HG02610 (cell line): ENCODE data around the gene HSD17B10.
"Not testable (repeated sequence)": the region's sequence is repeated elsewhere in the genome, so short reads cannot be mapped to it uniquely, and the experiment has no call there.

ENCODE experiments used
- ATAC-seq: cut with Tn5 transposase; IDR thresholded peaks from one replicate; pipeline ENCODE4 v1.9.1; 2021; ENCODE audit warnings: mild to moderate bottlenecking, moderate library complexity; ENCODE audit not compliant: unreplicated experiment

Gene HSD17B10

DNA sequence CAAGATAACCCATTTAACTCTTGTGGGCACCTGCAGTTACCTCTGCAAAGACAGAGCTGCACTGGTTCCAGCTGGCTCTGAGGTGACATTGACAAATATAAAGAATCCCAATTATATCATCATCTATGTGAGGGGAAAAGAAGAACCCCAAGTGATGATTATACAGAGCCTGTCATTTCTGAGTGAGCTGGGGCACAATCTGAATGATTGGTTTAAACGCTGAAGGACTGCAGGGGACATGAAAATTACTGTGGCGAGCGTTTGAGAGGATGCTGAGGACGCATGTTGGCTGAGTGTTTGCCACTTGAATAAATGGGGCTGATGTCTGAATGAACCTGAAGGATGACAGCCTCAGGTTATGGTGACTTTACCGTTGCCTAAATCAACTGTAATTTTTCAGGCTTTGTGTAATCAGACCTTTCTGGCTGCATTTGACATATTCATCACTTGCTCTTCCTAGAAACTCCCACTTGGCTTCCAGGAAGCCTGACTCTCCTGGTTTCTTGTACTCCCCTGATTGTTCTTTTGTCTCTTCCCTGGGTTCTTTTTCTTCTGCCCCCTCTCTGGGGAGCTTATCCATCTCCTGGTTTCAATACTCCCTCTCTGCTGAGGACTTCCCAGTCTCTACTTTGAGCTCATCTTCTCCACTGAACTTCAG lies 4.1 kb upstream of the HSD17B10 start:
- no peak for ATAC-seq

DNA sequence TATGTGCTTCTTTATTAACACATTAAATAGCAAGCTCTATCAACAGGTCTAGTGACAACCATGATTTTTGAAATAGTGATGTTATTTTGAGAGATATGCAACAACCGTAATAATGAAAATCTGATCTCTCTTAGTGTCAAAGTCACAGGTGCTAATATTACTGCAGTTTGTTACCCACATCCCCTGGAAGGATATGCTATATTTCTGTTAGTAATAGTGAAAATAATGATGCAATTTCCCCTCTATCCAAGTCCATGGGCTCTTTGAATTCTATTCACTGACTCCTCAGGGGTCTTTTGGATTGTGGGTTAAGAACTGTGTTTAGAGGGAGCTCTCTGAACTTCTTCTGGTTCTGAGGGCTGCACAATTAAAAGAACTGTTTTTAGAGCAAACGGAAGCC lies 3.0 kb upstream of the HSD17B10 start:
- no peak for ATAC-seq

DNA sequence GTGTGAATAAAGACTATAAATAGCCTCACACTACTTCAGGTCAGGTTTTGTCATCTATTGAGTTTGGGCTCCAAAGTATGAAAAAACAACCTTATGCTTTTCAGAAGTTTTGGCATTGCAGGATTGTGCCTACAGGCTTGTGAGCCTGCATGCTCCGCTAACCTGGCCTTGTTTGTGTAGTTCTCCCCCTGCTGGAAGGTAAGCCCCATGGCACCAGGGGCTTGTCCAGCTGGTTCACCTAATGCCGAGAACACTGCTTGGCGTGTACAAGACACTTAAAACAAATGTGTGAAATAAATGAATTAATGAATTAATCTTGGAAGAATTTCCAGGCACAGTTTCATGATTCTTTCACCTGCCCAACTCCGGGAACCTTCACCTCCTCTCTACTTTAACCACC lies 1.8 kb upstream of the HSD17B10 start:
- ATAC-seq: peak; percentile 71

DNA sequence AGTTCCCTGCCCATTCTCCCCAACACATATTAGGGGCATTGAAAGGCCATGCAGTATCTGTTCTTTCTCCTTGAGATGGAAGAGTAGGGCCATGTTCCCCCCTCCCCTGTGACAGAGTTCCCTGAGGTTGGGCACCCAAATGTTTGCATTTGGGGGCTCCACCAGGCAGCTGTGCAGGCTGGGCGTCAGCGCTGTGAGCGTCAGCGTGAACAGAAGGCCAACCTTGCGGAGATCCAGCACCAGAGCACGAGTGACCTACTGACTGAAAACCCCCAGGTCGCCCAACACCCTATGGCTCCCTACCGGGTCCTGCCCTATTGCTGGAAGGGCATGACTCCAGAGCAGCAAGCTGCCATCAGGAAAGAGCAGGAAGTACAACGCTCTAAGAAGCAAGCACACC lies 3.9 kb downstream of the HSD17B10 start:
- no peak for ATAC-seq

DNA sequence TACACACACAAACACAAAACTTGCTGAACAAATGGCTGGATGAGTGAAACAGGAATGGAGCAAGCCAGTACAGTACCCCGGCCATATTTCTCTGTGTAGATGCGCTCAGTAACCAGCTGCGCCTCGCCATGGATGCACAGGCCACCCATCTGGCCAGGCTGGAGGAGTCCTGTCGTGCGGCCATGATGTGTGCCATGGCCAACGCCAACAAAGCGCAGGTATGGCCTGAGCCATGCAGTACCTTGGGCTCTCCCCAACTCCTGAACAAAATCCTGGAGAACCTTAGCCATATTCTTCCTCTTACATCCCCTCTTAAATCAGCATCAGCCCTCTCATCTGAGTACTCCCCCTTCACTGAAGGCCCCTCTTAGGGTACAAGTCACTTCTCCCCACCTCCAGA lies 4.4 kb downstream of the HSD17B10 start:
- ATAC-seq: no peak

DNA sequence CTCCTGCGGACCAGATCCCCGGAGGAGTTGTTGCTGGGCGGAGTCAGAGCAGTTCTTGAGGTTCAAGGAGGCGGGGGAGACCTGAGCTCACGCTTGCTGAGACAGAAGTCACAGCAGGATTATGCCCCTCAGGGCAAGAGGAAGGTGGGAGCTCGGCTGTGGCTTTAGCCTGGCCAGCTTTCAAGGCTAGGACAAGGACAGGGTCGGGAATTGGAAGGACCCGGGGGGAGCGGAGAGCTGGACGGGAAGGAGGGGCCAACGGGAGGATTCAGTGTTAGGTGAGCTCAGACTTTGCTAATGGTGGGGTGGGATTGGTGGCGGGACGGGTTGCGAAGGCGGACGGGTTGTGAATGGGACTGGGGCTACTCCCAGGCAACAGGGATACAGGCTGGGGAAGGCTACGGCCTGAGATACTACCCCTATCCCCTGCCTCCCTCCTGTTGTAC lies 11.3 kb downstream of the HSD17B10 start, which contains the start of gene RIBC1:
Gene RIBC1 (plus strand): TSS at position 13 of the 446 bp plus-strand sequence. CDS start 3,404 bp downstream, outside the sequence.
- ATAC-seq: no peak

DNA sequence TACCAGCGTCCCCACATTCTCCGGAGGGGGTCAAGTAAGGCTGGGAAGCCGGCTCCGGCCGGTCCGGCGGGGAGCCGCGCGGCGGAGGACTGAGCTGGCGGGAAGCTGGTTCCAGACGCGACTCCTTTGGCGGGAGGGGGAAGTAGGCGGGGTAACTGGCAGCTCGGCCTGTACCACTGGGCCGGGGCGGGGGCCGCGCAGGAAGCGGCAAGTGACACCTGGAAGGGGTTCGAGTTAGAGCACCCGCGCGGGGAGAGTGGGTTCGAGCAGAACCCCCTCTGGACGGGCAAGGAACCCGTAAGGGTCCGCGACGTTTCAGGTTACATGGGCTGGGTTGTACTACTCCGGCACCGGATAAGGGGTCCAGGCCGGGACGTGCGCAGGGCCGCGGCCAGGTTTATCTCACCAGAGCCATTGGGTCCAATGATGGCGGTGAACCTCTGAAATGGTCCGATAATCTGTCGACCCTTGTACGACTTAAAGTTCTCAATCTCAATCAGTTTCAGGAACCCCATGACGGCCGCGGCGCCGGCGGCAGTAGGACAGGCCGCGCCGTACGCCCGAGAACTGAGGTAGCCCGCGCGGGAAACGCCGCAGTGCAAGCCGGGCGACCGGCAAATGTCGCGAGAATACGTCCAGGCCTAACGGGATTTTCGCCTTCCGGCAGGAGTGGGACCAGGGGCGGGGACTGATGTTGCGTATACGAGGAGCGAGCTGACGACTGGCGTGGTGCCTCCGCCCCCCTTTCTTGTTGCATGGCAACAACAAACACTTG lies 11.9 kb downstream of the HSD17B10 start, which contains the start of gene SMC1A:
Gene SMC1A (minus strand): TSS at position 569 of the 775 bp plus-strand sequence. CDS start 54 bp downstream, at position 515.
- ATAC-seq: peak; percentile 97

DNA sequence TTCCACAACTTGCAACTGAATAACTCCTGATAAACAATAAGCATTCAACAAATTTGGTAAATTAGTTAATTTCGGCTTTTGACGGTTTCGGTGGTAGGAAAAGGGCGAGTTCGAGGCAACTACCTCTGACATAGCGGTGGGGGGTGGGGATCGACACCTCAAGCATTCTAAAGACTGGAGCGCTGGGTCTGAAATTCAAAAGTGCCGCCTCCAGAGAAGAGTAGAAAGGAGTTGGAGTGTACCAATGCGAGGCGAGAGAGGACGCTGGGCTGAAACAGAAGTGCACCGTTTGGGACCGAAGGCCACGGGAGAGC lies 12.4 kb downstream of the HSD17B10 start:
- no peak for ATAC-seq

DNA sequence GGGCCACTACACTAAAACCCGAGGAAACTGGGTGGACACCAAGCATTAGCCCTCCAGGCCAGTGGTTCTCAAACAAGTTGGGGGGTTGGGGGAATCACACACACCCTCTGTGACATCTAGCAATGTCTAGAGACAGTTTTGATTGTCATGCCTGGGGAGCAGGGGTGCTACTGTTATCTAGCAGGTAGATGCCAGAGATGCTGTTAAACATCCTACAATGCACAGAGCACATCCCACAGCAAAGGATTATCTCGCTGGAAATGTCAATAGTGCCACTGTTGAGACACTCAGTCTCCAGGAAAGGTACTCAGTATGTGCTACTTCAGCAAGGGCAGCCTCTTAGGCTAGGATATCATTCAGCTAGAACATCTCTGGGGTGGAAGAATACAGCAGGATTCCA lies 13.0 kb downstream of the HSD17B10 start:
- no peak for ATAC-seq

DNA sequence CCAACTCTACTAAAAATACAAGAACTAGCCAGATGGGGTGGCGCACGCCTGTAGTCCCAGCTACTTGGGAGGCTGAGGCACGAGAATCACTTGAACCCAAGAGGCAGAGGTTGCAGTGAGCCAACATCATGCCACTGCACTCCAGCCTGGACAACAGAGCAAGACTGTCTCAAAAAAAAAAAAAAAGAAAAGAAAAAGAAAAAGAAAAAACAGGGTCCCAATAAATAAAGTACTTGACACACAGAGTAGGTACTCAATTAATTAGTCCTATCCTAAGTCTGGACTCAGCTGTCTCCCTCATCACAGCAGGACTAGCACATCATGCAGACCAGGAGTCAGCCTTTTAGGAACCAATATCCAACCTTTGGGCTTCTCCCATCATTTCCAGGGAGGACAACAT lies 13.8 kb downstream of the HSD17B10 start:
- not testable (repeated sequence) for ATAC-seq

DNA sequence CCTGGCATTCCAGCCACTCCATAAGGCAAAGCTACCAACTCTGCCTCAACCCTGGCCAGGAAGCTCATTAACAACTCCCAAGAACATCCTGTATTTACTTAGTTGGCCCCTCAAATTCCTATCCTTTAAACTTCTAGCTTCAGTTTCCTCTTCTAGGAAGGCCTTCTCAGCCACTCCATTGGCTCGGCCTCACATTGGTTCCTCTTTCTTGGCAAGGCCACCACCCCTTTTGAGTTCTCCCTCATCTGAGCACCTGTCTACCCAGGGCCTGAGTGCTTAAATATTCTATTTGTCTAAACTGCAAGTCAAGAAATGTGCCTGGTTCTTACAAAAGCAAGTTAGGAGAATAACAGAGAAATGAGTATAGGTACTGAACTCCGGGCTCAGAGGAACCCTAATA lies 21.7 kb downstream of the HSD17B10 start:
- no peak for ATAC-seq

DNA sequence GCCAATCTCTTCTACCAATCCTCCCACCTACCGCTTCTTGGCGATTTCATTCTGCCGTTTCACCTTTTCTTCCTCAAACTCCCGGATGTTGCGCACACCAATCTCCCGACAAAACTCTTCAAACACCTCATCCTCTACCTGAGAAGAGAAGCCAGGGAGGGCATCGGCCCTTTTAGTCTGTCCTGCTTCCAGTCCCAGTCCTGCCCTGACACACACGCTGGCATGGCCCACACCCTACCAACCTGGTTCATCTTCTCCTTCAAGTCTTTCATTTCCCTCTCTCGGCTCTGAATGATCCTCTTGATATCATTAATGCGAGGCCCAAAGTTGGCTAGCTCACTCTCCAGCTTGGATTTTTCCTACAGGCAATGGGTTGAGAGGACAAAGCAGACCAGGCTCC lies 30.6 kb downstream of the HSD17B10 start:
- no peak for ATAC-seq

DNA sequence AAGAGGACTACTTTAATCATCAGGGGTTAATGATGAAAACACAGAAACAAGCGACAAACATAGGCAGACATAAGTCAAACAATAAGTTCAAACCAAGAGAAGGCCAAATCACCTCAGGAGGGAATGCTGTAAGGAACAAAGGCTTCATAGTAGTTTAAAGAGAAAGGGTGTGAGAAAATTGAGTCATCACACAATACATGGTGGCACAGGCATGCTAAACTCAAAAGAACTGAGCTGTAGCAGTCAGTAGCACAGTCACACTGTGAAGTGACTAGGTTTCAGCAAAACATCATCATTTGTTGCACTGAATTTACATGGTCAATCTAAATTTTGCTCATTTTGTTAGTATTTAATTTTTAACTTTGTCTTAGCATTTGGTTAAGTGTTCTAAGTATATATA lies 36.0 kb downstream of the HSD17B10 start:
- no peak for ATAC-seq

DNA sequence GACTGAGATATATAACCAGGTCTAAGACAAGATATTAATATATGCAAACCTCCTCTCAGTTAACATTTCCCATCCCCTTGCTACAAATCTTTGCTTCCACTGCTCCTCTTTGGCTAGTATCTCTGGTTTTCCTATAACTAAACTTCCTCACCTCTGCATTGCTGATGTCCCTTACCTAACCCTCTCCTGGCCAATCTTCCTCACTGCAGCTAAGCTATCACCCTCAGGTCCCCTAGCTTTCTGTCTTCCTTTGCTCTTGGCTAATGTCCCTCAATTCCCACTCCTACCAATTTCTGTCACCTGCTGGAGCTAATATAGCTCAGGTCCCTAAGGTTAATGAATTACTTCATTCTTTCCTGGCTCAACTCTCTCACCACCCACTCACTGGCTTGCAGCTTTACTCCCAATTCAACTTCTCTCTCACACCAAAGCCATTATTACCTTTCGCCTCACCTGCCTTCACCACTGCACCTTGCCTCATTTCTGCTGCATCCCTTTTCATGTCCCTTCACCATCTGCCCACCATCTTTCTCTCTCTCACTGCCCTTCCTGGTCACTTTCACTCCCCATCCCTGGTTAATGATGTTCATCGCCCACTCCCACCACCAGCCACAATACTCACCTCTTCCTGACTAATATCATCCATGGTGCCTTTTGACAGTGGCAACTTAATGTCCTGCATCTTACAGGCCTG lies 38.4 kb downstream of the HSD17B10 start:
- no peak for ATAC-seq

DNA sequence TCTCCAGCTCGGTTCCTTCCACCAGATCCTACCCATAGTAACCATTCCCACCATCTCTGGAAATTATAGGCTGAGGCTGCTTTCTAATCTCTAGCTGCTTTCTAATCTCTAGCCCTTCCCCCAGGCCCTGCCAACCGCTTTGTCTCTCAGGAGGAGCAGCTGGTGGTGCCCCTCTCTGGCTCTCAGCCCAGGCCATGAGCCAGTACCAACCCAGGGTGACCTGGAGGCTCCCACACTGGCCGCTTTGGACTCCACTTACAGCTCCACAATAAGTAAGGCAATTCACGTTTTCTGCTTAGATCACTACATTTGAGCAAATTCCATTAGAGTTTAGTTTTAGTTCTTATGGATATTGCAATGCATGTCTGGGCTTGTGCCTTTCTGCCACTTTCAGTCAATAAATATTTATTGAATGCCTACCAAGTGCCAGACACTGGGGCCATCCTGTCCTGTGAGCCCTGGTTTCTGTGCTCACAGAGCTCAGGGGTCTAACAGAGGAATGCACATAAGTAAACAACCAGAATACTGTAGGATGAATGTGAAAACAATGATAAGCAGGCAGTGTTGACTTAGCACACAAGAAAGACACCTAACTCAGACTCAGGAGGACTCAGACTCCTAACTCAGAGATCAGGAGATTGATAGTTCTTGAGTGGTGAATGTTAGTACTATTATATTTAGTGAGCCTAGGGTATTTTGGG lies 50.6 kb downstream of the HSD17B10 start:
- ATAC-seq: no peak
